HL-60 (cell line): Measurements from ENCODE around the gene TIAL1.

Experiments
- DNase-seq, 2 experiments: peaks; one replicate each; pipeline ENCODE4 v3.0.0-alpha.2; 2010 to 2020; ENCODE audit warnings: low read depth in 1 of 2, low spot score in 1 of 2
- H3K27ac ChIP-seq: fragments of 250-450 bp; sonication (Bioruptor Pico); replicated peaks from 2 replicates; pipeline ENCODE4 v1.5.1; 2020; ENCODE audit warnings: mild to moderate bottlenecking, moderate library complexity
- H3K27me3 ChIP-seq: fragments of 250-450 bp; sonication (Bioruptor Pico); 2 replicates; pipeline ENCODE4 v1.5.1; 2021; ENCODE audit warnings: mild to moderate bottlenecking, moderate library complexity; ENCODE audit not compliant: insufficient read depth, poor library complexity, severe bottlenecking
- H3K4me3 ChIP-seq: replicated peaks from 2 replicates; pipeline ENCODE4 v1.5.1; 2011; ENCODE audit warnings: mild to moderate bottlenecking, control low read depth, low read length; ENCODE audit not compliant: insufficient read depth
- CTCF ChIP-seq: IDR thresholded peaks from one replicate; pipeline ENCODE4 v1.5.1; 2011; ENCODE audit warnings: low read length, control low read depth, inconsistent platforms; ENCODE audit not compliant: insufficient read depth
- GABPA ChIP-seq: IDR thresholded peaks from 2 replicates; pipeline ENCODE4 v1.6.1; 2012; ENCODE audit warnings: low read depth
- POLR2AphosphoS5 ChIP-seq: IDR thresholded peaks from 2 replicates; pipeline ENCODE4 v1.6.1; 2012; ENCODE audit warnings: low read depth
- REST ChIP-seq: IDR thresholded peaks from 2 replicates; pipeline ENCODE4 v1.6.1; 2012; ENCODE audit warnings: low read depth; ENCODE audit not compliant: insufficient replicate concordance
- SPI1 ChIP-seq: IDR thresholded peaks from 2 replicates; pipeline ENCODE4 v1.6.1; 2012; ENCODE audit warnings: low read depth, mild to moderate bottlenecking, borderline replicate concordance
- long read RNA-seq: library from polyadenylated mRNA; unstranded; transcript quantifications from one replicate; pipeline ENCODE4 v2.0.0, GENCODE V29; 2020

The TIAL1 gene
- long read RNA-seq, full-length matches to known transcripts = 5 of 29 reads
- long read RNA-seq, partial matches to known transcripts = 5 of 29 reads
- long read RNA-seq, other reads (novel, unspliced or antisense) = 19 of 29 reads

- Histone ChIP-seq H3K27ac (peak within 1 kb of the TSS; percentile 97), H3K27me3 (no peaks in the 10 kb centered on the region), H3K4me3 (peak within 1 kb of the TSS; percentile 94)
- peak; percentile 99 for DNase-seq
- TF ChIP-seq REST = no peak
- peak; percentile 96 for TF ChIP-seq POLR2AphosphoS5
- peak; percentile 21; the same call in 1 of the 2 replicates for TF ChIP-seq GABPA
- TF ChIP-seq CTCF = no peak
- peak; percentile 1; the same call in 1 of the 2 replicates for TF ChIP-seq SPI1
These were observed at the start of gene TIAL1 for GRCh38 chr10:119596537-119597404. TIAL1 (minus strand) TSS chr10:119596964; CDS start chr10:119596465, 499 bp downstream.

- Histone ChIP-seq H3K27me3 (no peaks in the 10 kb centered on the region), H3K27ac (no peak overlapping the region), H3K4me3 (no peak overlapping the region)
- TF ChIP-seq CTCF = no peak
- no peak for TF ChIP-seq SPI1
- TF ChIP-seq POLR2AphosphoS5 = no peak
- no peak for TF ChIP-seq REST
- no peak for TF ChIP-seq GABPA
- no peak for DNase-seq
These were observed 48.2 kb upstream of the TIAL1 start for GRCh38 chr10:119644994-119645393.

- Histone ChIP-seq H3K27ac (no peak overlapping the region), H3K27me3 (no peaks in the 10 kb centered on the region), H3K4me3 (no peak overlapping the region)
- no peak for DNase-seq
- TF ChIP-seq GABPA (no peak), REST (no peak), CTCF (no peak), POLR2AphosphoS5 (no peak), SPI1 (no peak)
These were observed 47.5 kb upstream of the TIAL1 start for GRCh38 chr10:119644205-119644814.
